Stomach (tissue), 9 donors: Measurements from ENCODE around the gene ERCC4. TPM values are rescaled to one million over a fixed set of nuclear protein-coding genes. Genes with fewer than 3 reads are reported as not detected.
"Not testable (repeated sequence)": the region's sequence is repeated elsewhere in the genome, so short reads cannot be mapped to it uniquely, and the experiment has no call there.

Experiments
- DNase-seq, 2 donors: peaks; one replicate each; pipeline versions ENCODE4 v3.0.0 to v3.0.0-alpha.2; 2013 to 2019
- H3K27ac ChIP-seq, 5 donors: fragments of 200-600 bp in 4 of 5; sonication (generic) in 4 of 5; one replicate each; pipeline ENCODE4 v1.5.1; 2013 to 2019; ENCODE audit warnings: mild to moderate bottlenecking in 1 of 5, moderate library complexity in 1 of 5
- H3K27me3 ChIP-seq, 3 donors: fragments of 200-600 bp; sonication (generic); one replicate each; pipeline ENCODE4 v1.5.1; 2017 to 2019; ENCODE audit warnings: mixed run types in 1 of 3
- H3K36me3 ChIP-seq, 4 donors: fragments of 200-600 bp; sonication (generic); 1 replicate in 3 of 4; 2 replicates in 1 of 4; pipeline ENCODE4 v1.5.1; 2016 to 2019
- H3K4me1 ChIP-seq, 4 donors: fragments of 200-600 bp; sonication (generic); one replicate each; pipeline ENCODE4 v1.5.1; 2016 to 2019
- H3K4me3 ChIP-seq, 4 donors: fragments of 200-600 bp; sonication (generic) in 3 of 4; one replicate each; pipeline ENCODE4 v1.5.1; 2016 to 2019; ENCODE audit warnings: mild to moderate bottlenecking in 1 of 4
- H3K9me3 ChIP-seq, 4 donors: fragments of 200-600 bp; sonication (generic); one replicate each; pipeline ENCODE4 v1.5.1; 2016 to 2019
- CTCF ChIP-seq, 7 experiments: fragments of 450-650 bp in 4 of 7; fragments of 200-600 bp in 3 of 7; sonication (generic) in 3 of 7; IDR thresholded peaks; one replicate each; pipeline ENCODE4 v1.5.1; 2016 to 2019; ENCODE audit warnings: antibody characterized with exemption in 7 of 7, control low read depth in 2 of 7, mild to moderate bottlenecking in 1 of 7
- EP300 ChIP-seq: sonication (generic); formaldehyde crosslinking; IDR thresholded peaks from one replicate; pipeline ENCODE4 v1.6.1; 2017; ENCODE audit warnings: antibody characterized with exemption
- POLR2A ChIP-seq, 4 donors: fragments of 450-650 bp; IDR thresholded peaks; one replicate each; pipeline ENCODE4 v1.6.1; 2016; ENCODE audit warnings: antibody characterized with exemption in 4 of 4, control low read depth in 2 of 4, mild to moderate bottlenecking in 1 of 4, moderate library complexity in 1 of 4
- POLR2AphosphoS5 ChIP-seq, 3 donors: sonication (generic); formaldehyde crosslinking; IDR thresholded peaks; one replicate each; pipeline ENCODE4 v1.6.1; 2016; ENCODE audit warnings: antibody characterized with exemption in 3 of 3
- WGBS, 5 donors: extraction: QIAGEN DNeasy Blood & Tissue Kit in 3 of 5; methylation state at CpG; one replicate each; pipeline versions ENCODE4 v1.1.5 to v1.1.7; 2013 to 2018; 5-methylcytosine and 5-hydroxymethylcytosine counted together
- intact Hi-C: fragments of 100-400 bp; cut with DNase I; formaldehyde crosslinking; loops from one replicate; pipeline ENCODE4 v1.15.1; 2023; ENCODE audit warnings: low total_unique reads
- polyA plus RNA-seq, 3 donors: library from polyadenylated mRNA; stranded (reverse); fragments of 200-250 nt; gene quantifications; one replicate each; pipeline ENCODE4 v1.2.3, GENCODE V29; 2013
- total RNA-seq, 5 donors: library from RNA; depleted of rRNA; stranded (reverse); fragments of >200 nt; gene quantifications; one replicate each; pipeline versions ENCODE4 v1.1.0 to v1.2.3, GENCODE V29; 2014 to 2016
- donor health status: healthy with polysubstance abuse.
- donor health status: Bipolar disorder and iron deficiency.
- donor health status: healthy.

ERCC4 gene
- total and polyA plus RNA-seq, 8 donors = 1.2 to 45.8 (median 7.7) TPM

GRCh38 chr16:13904822-13905221 is 15.1 kb upstream of the ERCC4 start:
- H3K4me3 ChIP-seq, H3K36me3 ChIP-seq, H3K9me3 ChIP-seq, H3K27ac ChIP-seq, intact Hi-C loops: not testable (repeated sequence)
- Histone ChIP-seq H3K4me1 (peaks cover 4 to 21% (median 8%) of the 10 kb centered on the region in 4 donors), H3K27me3 (peaks cover 0 to 10% (median 0%) of the 10 kb centered on the region in 3 donors)
- TF ChIP-seq CTCF (IDR thresholded peaks at IDR 0.05) = peak in 1 of 7 experiments; percentile 9
- WGBS, 5 donors = 51 to 77% (median 60%) methylated on average over 8 to 9 of the region's 9 CpGs
- DNase-seq = peak; percentile 23 to 55

DNA sequence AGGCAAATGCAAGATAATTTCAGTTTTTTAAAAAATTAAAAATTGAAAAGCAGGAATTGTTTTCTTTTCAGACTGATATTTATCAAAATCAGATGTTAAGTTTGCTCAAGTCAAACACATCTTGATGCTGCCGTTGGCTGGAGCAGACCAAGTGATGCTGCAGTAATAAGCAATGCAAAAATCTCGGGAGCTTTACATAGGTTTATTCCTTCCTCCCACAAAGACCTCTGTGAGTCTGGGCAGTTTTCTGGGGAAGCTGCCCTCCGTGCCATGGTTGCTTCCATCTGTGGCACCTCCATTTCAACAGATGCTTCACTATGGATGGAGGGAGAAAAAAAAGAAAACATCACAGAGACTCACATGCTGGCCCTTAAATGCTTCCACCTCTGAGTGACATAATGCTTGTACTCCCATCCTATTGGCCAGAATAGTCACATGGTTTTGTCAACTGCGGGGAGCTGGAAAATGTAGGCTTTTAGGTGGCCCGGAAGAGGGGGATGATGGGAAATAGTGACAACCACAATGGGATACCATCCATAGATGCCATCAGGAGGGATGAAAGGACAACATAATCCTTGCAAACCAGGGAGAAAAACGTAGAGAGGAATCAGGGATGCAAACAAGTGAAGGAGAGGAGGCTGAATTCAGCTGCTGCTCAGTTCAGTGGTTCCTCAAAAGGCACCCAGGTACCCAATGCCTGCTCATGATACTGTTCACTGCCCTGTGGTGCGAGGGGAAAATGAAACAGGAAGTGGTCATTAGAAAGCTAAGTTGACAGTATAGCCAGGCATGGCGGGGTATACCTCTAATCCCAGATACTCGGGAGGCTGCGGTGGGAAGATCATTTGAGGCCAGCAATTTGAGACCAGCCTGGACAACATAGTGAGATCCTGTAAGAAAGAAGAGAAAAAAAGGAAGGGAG is 13.5 kb upstream of the ERCC4 start:
- Histone ChIP-seq H3K27ac (no peak overlapping the region), H3K4me3 (no peak overlapping the region), H3K27me3 (peaks cover 0 to 10% (median 0%) of the 10 kb centered on the region in 3 donors), H3K9me3 (no peaks in the 10 kb centered on the region), H3K36me3 (no peaks in the 10 kb centered on the region), H3K4me1 (peaks cover 4 to 32% (median 18%) of the 10 kb centered on the region in 4 donors)
- 81 to 87% (median 86%) methylated on average over 10 of the region's 10 CpGs for WGBS, 5 donors
- no peak for DNase-seq
- TF ChIP-seq CTCF (IDR thresholded peaks at IDR 0.05) = no peak
- intact Hi-C loops = no loop called here

DNA sequence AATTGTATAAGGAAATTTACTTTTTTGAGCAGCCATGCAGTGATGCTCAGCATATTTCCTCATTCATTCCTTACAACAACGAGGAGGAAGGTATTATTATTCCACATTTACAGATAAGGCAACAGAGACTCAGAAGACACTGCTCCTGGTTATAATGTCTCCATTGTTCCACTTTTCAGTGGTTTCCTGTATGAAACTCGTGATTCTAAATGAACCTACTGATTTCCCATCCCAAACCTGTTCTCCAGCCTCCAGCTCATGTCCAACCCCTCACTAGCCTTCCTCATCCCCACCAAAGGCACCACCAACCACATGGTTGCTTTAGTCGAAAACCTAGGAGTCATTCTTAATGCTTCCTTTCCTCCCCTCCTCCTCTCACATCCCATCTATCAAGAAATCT is 12.5 kb upstream of the ERCC4 start:
- H3K4me3 ChIP-seq = no peak overlapping the region
- H3K4me1 ChIP-seq = peaks cover 4 to 32% (median 18%) of the 10 kb centered on the region in 4 donors
- intact Hi-C loops = no loop called here
- 42 to 61% (median 51%) methylated on average over 3 of the region's 3 CpGs for WGBS, 5 donors
- H3K36me3 ChIP-seq = no peaks in the 10 kb centered on the region
- no peak for TF ChIP-seq POLR2AphosphoS5 (IDR thresholded peaks at IDR 0.05)
- TF ChIP-seq EP300 = no peak
- TF ChIP-seq CTCF (IDR thresholded peaks at IDR 0.05) = no peak
- no peak for TF ChIP-seq POLR2A (IDR thresholded peaks at IDR 0.05)
- peaks cover 0 to 4% (median 0%) of the 10 kb centered on the region in 4 donors for H3K9me3 ChIP-seq
- peaks cover 0 to 10% (median 0%) of the 10 kb centered on the region in 3 donors for H3K27me3 ChIP-seq
- H3K27ac ChIP-seq = no peak overlapping the region
- DNase-seq = no peak

- peaks cover 4 to 40% (median 22%) of the 10 kb centered on the region in 4 donors for H3K4me1 ChIP-seq
- peaks cover 0 to 10% (median 0%) of the 10 kb centered on the region in 3 donors for H3K27me3 ChIP-seq
- H3K36me3 ChIP-seq = no peaks in the 10 kb centered on the region
- WGBS, 5 donors = 80 to 91% (median 86%) methylated on average over 7 of the region's 7 CpGs
- TF ChIP-seq POLR2AphosphoS5 (IDR thresholded peaks at IDR 0.05) = no peak
- no peak for TF ChIP-seq POLR2A (IDR thresholded peaks at IDR 0.05)
- TF ChIP-seq CTCF (IDR thresholded peaks at IDR 0.05) = no peak
- TF ChIP-seq EP300 = no peak
- H3K4me3 ChIP-seq = no peak overlapping the region
- no peak for DNase-seq
- intact Hi-C loops = no loop called here
- peak overlapping the region; percentile 73 to 88 (median 76) for H3K27ac ChIP-seq
- peaks cover 0 to 4% (median 0%) of the 10 kb centered on the region in 4 donors for H3K9me3 ChIP-seq
Observed at GRCh38 chr16:13909069-13909468, 10.9 kb upstream of the ERCC4 start.
